ENCODE data around the gene PRR9.

Gene PRR9

GRCh38 chr1:153265457-153265856, 48.1 kb downstream of the PRR9 start:
- Histone ChIP-seq H3K4me1 (ENCODE audit: control insufficient read depth, insufficient read depth, low read length) (0 out of 2 replicates have a peak, but pooled peaks cover 3% of the 10 kb centered on the region), H3K9me3 (ENCODE audit: control insufficient read depth, insufficient read depth, low read depth, low read length) (no peaks in the 10 kb centered on the region), H3K4me3 (ENCODE audit: low read depth, low read length) (no peak overlapping the region), H3K9ac (ENCODE audit: low read length) (no peak overlapping the region), H3K36me3 (ENCODE audit: control insufficient read depth, insufficient read depth, low read length) (no peaks in the 10 kb centered on the region), H3K27ac (ENCODE audit: low read depth, low read length) (no peak overlapping the region), H3K27me3 (ENCODE audit: control insufficient read depth, insufficient read depth, low read length) (peaks cover 63% of the 10 kb centered on the region)

Measured in HUES6 (cell line).